GM18907 (cell line): ENCODE results near the gene ETDC.

Source experiments
- ATAC-seq: cut with Tn5 transposase; IDR thresholded peaks from one replicate; pipeline ENCODE4 v1.9.1; 2021; ENCODE audit warnings: mild to moderate bottlenecking, moderate library complexity; ENCODE audit not compliant: unreplicated experiment

Gene ETDC

DNA sequence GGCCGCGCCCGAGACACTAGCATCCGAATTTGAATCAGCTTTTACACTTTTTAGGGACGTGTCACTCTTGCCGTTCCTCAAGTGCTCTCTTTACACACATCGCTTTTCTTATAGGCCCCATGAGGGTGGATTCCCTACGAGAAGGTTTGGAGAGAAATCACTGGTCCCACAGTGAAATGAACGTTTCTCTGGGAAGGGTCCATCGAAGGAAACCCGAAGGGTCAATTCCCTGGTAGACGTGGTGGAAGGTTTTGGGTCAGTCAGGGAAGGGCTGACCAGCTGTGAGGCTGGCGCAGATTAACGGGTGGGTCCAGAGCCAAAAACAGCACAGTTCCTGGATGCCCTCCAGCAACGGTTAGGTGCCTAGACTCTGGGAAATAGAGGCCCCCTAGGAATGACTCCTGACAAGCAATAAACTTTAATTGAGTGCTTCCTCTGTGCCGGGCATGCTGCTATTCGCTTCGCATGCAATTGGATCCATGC lies 35.9 kb downstream of the ETDC start:
- no peak for ATAC-seq

DNA sequence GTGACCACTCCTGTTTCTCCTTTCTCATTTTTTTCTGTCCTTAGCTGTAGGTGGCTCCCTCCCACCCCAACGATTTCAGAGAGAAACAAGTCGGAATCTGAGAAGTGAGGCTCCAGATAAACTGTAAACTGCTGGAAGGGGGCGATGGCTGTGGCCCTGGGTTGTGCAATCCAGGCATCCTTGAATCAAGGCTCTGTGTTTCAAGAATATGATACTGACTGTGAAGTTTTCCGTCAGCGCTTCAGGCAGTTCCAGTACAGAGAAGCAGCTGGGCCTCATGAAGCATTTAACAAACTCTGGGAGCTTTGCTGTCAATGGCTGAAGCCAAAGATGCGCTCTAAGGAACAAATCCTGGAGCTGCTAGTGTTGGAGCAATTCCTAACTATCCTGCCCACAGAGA lies 37.7 kb downstream of the ETDC start:
- no peak for ATAC-seq

DNA sequence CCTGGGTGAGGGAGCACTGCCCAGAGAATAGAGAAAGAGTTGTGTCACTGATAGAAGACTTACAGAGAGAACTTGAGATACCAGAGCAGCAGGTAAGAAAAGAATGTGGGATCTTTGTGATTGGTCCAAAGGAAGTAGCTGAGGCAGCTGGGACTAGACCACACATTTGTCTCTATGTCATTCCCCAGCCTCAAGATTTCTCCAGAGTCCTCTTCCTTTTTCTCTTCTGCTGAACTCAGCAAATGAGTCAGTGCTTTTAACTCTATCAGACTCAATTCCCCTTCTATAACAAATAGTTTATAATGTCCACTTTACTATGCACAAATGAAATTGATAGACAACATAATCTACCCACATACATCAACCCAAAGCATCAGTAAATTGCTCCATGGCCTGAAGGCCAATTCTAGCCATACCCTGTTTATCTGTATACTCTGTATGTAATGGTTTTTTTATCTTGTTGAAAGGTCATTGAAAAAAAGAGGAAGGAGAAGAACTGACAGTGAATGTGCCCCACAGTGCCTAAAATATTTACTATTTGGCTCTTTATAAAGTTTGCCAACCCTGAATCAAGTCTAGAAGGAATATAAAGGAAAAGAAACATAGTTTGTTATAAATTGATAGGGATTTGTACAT lies 38.2 kb downstream of the ETDC start:
- no peak for ATAC-seq

DNA sequence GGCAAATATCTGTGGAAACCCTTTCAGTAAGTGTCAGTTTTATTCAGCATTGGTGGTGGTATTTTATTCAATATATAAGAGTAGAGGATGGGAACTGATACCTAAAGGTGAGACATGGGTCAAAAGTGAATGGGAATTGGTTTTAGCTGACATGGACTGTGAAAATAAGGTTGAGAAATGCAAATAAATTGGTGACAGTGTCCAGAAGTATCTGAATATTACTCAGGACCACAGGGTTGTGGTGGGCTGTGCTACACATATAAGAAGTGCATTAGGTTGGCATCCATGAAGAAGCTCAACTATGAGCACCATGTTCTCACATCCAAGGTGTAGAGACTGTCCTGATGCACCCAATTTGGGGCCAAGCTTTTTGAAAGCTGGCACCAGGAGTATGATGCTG lies 45.0 kb downstream of the ETDC start:
- peak; percentile 55 for ATAC-seq
